ENCODE data around the gene MBOAT7. TPM values are rescaled to one million over a fixed set of nuclear protein-coding genes. Genes with fewer than 3 reads are reported as not detected.

MBOAT7 gene
- total and polyA plus RNA-seq, 4 donors: 10.3 to 31.5 (median 15.0) TPM

- Histone ChIP-seq H3K27ac (ENCODE audit: low read depth in 1 of 2, low read length in 2 of 2) (no peak overlapping the region), H3K4me3 (ENCODE audit: low read depth in 1 of 3, low read length in 3 of 3) (no peak overlapping the region), H3K36me3 (ENCODE audit: control insufficient read depth in 4 of 4, insufficient read depth in 3 of 4, low read depth in 1 of 4, low read length in 3 of 4) (peaks cover 0 to 16% (median 6%) of the 10 kb centered on the region in 4 donors), H3K4me1 (ENCODE audit: control insufficient read depth in 4 of 4, insufficient read depth in 4 of 4, low read length in 3 of 4) (no peaks in the 10 kb centered on the region), H3K9ac (ENCODE audit: low read depth in 1 of 2, low read length in 2 of 2) (no peak overlapping the region), H3K9me3 (ENCODE audit: control insufficient read depth in 4 of 4, low read length in 3 of 4) (no peaks in the 10 kb centered on the region), H3K27me3 (ENCODE audit: control insufficient read depth in 4 of 4, insufficient read depth in 4 of 4, low read length in 3 of 4) (no peaks in the 10 kb centered on the region)
- whole genome bisulfite sequencing: 87% methylated on average over 23 of the region's 23 CpGs
- TF ChIP-seq, protein P1, sequence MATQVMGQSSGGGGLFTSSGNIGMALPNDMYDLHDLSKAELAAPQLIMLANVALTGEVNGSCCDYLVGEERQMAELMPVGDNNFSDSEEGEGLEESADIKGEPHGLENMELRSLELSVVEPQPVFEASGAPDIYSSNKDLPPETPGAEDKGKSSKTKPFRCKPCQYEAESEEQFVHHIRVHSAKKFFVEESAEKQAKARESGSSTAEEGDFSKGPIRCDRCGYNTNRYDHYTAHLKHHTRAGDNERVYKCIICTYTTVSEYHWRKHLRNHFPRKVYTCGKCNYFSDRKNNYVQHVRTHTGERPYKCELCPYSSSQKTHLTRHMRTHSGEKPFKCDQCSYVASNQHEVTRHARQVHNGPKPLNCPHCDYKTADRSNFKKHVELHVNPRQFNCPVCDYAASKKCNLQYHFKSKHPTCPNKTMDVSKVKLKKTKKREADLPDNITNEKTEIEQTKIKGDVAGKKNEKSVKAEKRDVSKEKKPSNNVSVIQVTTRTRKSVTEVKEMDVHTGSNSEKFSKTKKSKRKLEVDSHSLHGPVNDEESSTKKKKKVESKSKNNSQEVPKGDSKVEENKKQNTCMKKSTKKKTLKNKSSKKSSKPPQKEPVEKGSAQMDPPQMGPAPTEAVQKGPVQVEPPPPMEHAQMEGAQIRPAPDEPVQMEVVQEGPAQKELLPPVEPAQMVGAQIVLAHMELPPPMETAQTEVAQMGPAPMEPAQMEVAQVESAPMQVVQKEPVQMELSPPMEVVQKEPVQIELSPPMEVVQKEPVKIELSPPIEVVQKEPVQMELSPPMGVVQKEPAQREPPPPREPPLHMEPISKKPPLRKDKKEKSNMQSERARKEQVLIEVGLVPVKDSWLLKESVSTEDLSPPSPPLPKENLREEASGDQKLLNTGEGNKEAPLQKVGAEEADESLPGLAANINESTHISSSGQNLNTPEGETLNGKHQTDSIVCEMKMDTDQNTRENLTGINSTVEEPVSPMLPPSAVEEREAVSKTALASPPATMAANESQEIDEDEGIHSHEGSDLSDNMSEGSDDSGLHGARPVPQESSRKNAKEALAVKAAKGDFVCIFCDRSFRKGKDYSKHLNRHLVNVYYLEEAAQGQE (IDR thresholded peaks at IDR 0.05): no peak
- TF ChIP-seq FOXA1 (IDR thresholded peaks at IDR 0.05): no peak
- no peak for TF ChIP-seq HNF4G (IDR thresholded peaks at IDR 0.05)
- no peak for TF ChIP-seq HNF4A (conservative IDR thresholded peaks at IDR 0.05)
- no peak for TF ChIP-seq TAF1 (conservative IDR thresholded peaks at IDR 0.05)
- TF ChIP-seq RAD21 (IDR thresholded peaks at IDR 0.05): no peak
- no peak for TF ChIP-seq FOXA2 (IDR thresholded peaks at IDR 0.05)
- no peak for TF ChIP-seq RXRA (IDR thresholded peaks at IDR 0.05)
- no peak for TF ChIP-seq SP1 (IDR thresholded peaks at IDR 0.05)
- no peak for TF ChIP-seq YY1 (IDR thresholded peaks at IDR 0.05)
- TF ChIP-seq, protein P2, sequence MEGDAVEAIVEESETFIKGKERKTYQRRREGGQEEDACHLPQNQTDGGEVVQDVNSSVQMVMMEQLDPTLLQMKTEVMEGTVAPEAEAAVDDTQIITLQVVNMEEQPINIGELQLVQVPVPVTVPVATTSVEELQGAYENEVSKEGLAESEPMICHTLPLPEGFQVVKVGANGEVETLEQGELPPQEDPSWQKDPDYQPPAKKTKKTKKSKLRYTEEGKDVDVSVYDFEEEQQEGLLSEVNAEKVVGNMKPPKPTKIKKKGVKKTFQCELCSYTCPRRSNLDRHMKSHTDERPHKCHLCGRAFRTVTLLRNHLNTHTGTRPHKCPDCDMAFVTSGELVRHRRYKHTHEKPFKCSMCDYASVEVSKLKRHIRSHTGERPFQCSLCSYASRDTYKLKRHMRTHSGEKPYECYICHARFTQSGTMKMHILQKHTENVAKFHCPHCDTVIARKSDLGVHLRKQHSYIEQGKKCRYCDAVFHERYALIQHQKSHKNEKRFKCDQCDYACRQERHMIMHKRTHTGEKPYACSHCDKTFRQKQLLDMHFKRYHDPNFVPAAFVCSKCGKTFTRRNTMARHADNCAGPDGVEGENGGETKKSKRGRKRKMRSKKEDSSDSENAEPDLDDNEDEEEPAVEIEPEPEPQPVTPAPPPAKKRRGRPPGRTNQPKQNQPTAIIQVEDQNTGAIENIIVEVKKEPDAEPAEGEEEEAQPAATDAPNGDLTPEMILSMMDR (IDR thresholded peaks at IDR 0.05; ENCODE audit: low read depth, low read length, missing input control): no peak
- no peak for TF ChIP-seq JUND (IDR thresholded peaks at IDR 0.05)
- TF ChIP-seq, protein P3, sequence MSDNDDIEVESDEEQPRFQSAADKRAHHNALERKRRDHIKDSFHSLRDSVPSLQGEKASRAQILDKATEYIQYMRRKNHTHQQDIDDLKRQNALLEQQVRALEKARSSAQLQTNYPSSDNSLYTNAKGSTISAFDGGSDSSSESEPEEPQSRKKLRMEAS (IDR thresholded peaks at IDR 0.05): no peak
- no peak for TF ChIP-seq GABPA (IDR thresholded peaks at IDR 0.05 in 1 of 2, conservative IDR thresholded peaks at IDR 0.05 in 1 of 2)
- TF ChIP-seq, protein P4, sequence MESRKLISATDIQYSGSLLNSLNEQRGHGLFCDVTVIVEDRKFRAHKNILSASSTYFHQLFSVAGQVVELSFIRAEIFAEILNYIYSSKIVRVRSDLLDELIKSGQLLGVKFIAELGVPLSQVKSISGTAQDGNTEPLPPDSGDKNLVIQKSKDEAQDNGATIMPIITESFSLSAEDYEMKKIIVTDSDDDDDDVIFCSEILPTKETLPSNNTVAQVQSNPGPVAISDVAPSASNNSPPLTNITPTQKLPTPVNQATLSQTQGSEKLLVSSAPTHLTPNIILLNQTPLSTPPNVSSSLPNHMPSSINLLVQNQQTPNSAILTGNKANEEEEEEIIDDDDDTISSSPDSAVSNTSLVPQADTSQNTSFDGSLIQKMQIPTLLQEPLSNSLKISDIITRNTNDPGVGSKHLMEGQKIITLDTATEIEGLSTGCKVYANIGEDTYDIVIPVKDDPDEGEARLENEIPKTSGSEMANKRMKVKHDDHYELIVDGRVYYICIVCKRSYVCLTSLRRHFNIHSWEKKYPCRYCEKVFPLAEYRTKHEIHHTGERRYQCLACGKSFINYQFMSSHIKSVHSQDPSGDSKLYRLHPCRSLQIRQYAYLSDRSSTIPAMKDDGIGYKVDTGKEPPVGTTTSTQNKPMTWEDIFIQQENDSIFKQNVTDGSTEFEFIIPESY (IDR thresholded peaks at IDR 0.05): no peak
- TF ChIP-seq EGR1 (IDR thresholded peaks at IDR 0.05; ENCODE audit: low read depth in 2 of 2): no peak
- TF ChIP-seq ATF3 (IDR thresholded peaks at IDR 0.05): no peak
- TF ChIP-seq NR2F2 (IDR thresholded peaks at IDR 0.05): no peak
- peak; percentile 70 for DNase-seq (ENCODE audit: low spot score)
These were observed 10.7 kb downstream of the MBOAT7 start for GRCh38 chr19:54178581-54179261.
